HepG2 (cell line): Measurements from ENCODE around the gene GMPPA. TPM values are rescaled to one million over a fixed set of nuclear protein-coding genes. Genes with fewer than 3 reads are reported as not detected.
A peak's percentile ranks its signal among the peaks of the same experiment; 100 is the strongest.

Experiments
- ARNT2 ChIP-seq: sonication (generic); formaldehyde crosslinking; IDR thresholded peaks from 2 replicates; pipeline ENCODE4 v1.8.0; 2022; ENCODE audit warnings: mild to moderate bottlenecking, low read depth, missing genetic modification reagents, moderate library complexity
- ATAD3A ChIP-seq: sonication (generic); formaldehyde crosslinking; IDR thresholded peaks from 2 replicates; pipeline ENCODE4 v1.4.0; 2020; ENCODE audit warnings: missing genetic modification reagents
- BRD4 ChIP-seq: sonication (generic); formaldehyde crosslinking; IDR thresholded peaks from 2 replicates; pipeline ENCODE4 v1.4.0; 2020; ENCODE audit warnings: missing genetic modification reagents
- CSRNP1 ChIP-seq: sonication (generic); formaldehyde crosslinking; IDR thresholded peaks from 2 replicates; pipeline ENCODE4 v1.8.1; 2023; ENCODE audit warnings: mild to moderate bottlenecking, missing genetic modification reagents
- HNRNPLL ChIP-seq: fragments of 200-400 bp; formaldehyde crosslinking; IDR thresholded peaks from 2 replicates; pipeline ENCODE4 v1.6.1; 2017; ENCODE audit warnings: mild to moderate bottlenecking, low read depth, low read length; ENCODE audit not compliant: poor library complexity, severe bottlenecking
- KLF13 ChIP-seq: sonication (generic); formaldehyde crosslinking; IDR thresholded peaks from 2 replicates; pipeline ENCODE4 v1.4.0; 2020; ENCODE audit warnings: mild to moderate bottlenecking, missing genetic modification reagents
- MBNL3 ChIP-seq: fragments of 250-450 bp; sonication (Bioruptor Pico); conservative IDR thresholded peaks from 2 replicates; pipeline ENCODE4 v1.8.0; 2022; ENCODE audit warnings: mild to moderate bottlenecking, inconsistent platforms
- MXI1 ChIP-seq: IDR thresholded peaks from 3 replicates; pipeline ENCODE4 v1.6.1; 2012; ENCODE audit warnings: low read depth, low read length, inconsistent platforms, borderline replicate concordance
- NFIC ChIP-seq: IDR thresholded peaks from 2 replicates; pipeline ENCODE4 v1.6.1; 2012; ENCODE audit warnings: mild to moderate bottlenecking, low read length, inconsistent platforms
- NR2F6 ChIP-seq, 2 experiments: IDR thresholded peaks; 2 replicates each; pipeline ENCODE4 v1.6.1; 2016; ENCODE audit warnings: antibody characterized with exemption in 1 of 2, mild to moderate bottlenecking in 1 of 2
- REST ChIP-seq, 2 experiments: IDR thresholded peaks; 2 replicates each; pipeline ENCODE4 v1.6.1; 2011 to 2012; ENCODE audit warnings: low read length in 2 of 2, borderline replicate concordance in 1 of 2, low read depth in 1 of 2, mild to moderate bottlenecking in 1 of 2, moderate library complexity in 1 of 2
- TSC22D2 ChIP-seq: sonication (generic); formaldehyde crosslinking; IDR thresholded peaks from 2 replicates; pipeline ENCODE4 v1.5.1; 2020; ENCODE audit warnings: missing genetic modification reagents, mild to moderate bottlenecking, borderline replicate concordance
- ZBTB33 ChIP-seq: sonication (generic); formaldehyde crosslinking; IDR thresholded peaks from 2 replicates; pipeline ENCODE4 v1.4.0; 2020; ENCODE audit warnings: missing genetic modification reagents
- ZFP37 ChIP-seq: sonication (generic); formaldehyde crosslinking; IDR thresholded peaks from 2 replicates; pipeline ENCODE4 v1.4.0; 2020; ENCODE audit warnings: missing genetic modification reagents, borderline replicate concordance
- ZMYM2 ChIP-seq: sonication (generic); formaldehyde crosslinking; IDR thresholded peaks from 2 replicates; pipeline ENCODE4 v1.8.0; 2022; ENCODE audit warnings: mild to moderate bottlenecking, missing genetic modification reagents
- ZNF205 ChIP-seq: IDR thresholded peaks from 2 replicates; pipeline ENCODE4 v1.6.1; 2018; ENCODE audit warnings: missing biosample characterization, missing genetic modification reagents
- ZNF24 ChIP-seq: fragments of 450-650 bp; IDR thresholded peaks from 2 replicates; pipeline ENCODE4 v1.6.1; 2017; ENCODE audit warnings: antibody characterized with exemption, mild to moderate bottlenecking
- ZNF30 ChIP-seq: sonication (generic); formaldehyde crosslinking; IDR thresholded peaks from 2 replicates; pipeline ENCODE4 v1.5.0; 2020; ENCODE audit warnings: mild to moderate bottlenecking, missing genetic modification reagents
- ZNF326 ChIP-seq: sonication (generic); formaldehyde crosslinking; IDR thresholded peaks from 2 replicates; pipeline ENCODE4 v1.4.0; 2020; ENCODE audit warnings: missing genetic modification reagents, borderline replicate concordance
- ZNF383 ChIP-seq: sonication (generic); formaldehyde crosslinking; IDR thresholded peaks from 2 replicates; pipeline ENCODE4 v1.4.0; 2020; ENCODE audit warnings: missing genetic modification reagents, mild to moderate bottlenecking, borderline replicate concordance
- ZNF652 ChIP-seq: IDR thresholded peaks from 2 replicates; pipeline ENCODE4 v1.6.1; 2016; ENCODE audit warnings: low read depth, borderline replicate concordance
- ZNF674 ChIP-seq: sonication (generic); formaldehyde crosslinking; IDR thresholded peaks from 2 replicates; pipeline ENCODE4 v1.5.0; 2020; ENCODE audit warnings: low read depth, mild to moderate bottlenecking, missing genetic modification reagents
- ZNF703 ChIP-seq: sonication (generic); formaldehyde crosslinking; IDR thresholded peaks from 2 replicates; pipeline ENCODE4 v1.5.1; 2020; ENCODE audit warnings: missing genetic modification reagents, mild to moderate bottlenecking, moderate library complexity, borderline replicate concordance
- ZNF816 ChIP-seq: sonication (generic); formaldehyde crosslinking; IDR thresholded peaks from 2 replicates; pipeline ENCODE4 v1.8.0; 2022; ENCODE audit warnings: missing genetic modification reagents, mild to moderate bottlenecking, borderline replicate concordance
- polyA plus RNA-seq, 8 experiments: library from polyadenylated mRNA; depleted of rRNA in 3 of 8; stranded (reverse) in 7 of 8; unstranded in 1 of 8; fragments of >200 nt; fragmentation: Illumina TruSeq in 4 of 8; extraction: Trizol in 4 of 8; gene quantifications; 2 replicates each; pipeline versions ENCODE4 v1.2.1 to v1.2.3, GENCODE V29; 2011 to 2016; ENCODE audit warnings: low read depth in 4 of 8, missing spikeins in 1 of 8, mixed read lengths in 1 of 8; ENCODE audit not compliant: insufficient read depth in 1 of 8
- total RNA-seq, 5 experiments: library from RNA; depleted of rRNA; stranded (reverse); fragments of >200 nt; fragmentation: Illumina TruSeq; extraction: Trizol; gene quantifications; 2 replicates each; pipeline ENCODE4 v1.2.3, GENCODE V29; 2016; ENCODE audit warnings: low read depth in 1 of 5

The GMPPA gene
- total and polyA plus RNA-seq, 2 of the 13 experiments (the other 11 are each of a cell fraction or from before 2014, with no cell fraction given): 81.1 to 106 TPM

GRCh38 chr2:219509780-219510511 lies 11.3 kb downstream of the GMPPA start (continued):
- no peak for TF ChIP-seq REST (IDR thresholded peaks at IDR 0.05; ENCODE audit: borderline replicate concordance in 1 of 2, low read depth in 1 of 2, low read length in 2 of 2)
- peak; percentile 6 for TF ChIP-seq HNRNPLL
- no peak for TF ChIP-seq ZBTB33 (CRISPR knock-in tag)
- TF ChIP-seq ZNF703: no peak
- no peak for TF ChIP-seq ZNF383 (CRISPR knock-in tag)
- no peak for TF ChIP-seq ZNF24
- TF ChIP-seq ZNF205 (CRISPR knock-in tag): no peak
- no peak for TF ChIP-seq ZNF652 (CRISPR knock-in tag)
- no peak for TF ChIP-seq ATAD3A (CRISPR knock-in tag)
- no peak for TF ChIP-seq KLF13 (CRISPR knock-in tag)
- TF ChIP-seq ZNF816 (CRISPR knock-in tag): no peak
- no peak for TF ChIP-seq BRD4 (CRISPR knock-in tag)
- no peak for TF ChIP-seq ZFP37 (CRISPR knock-in tag)
- no peak for TF ChIP-seq MBNL3 (CRISPR knock-in tag)
- TF ChIP-seq NFIC: no peak
- TF ChIP-seq ARNT2 (CRISPR knock-in tag): no peak; the same call in 1 of the 2 replicates
- TF ChIP-seq MXI1: no peak
- TF ChIP-seq CSRNP1 (CRISPR knock-in tag): no peak
- TF ChIP-seq ZNF326 (CRISPR knock-in tag): no peak
- TF ChIP-seq ZMYM2: no peak
- TF ChIP-seq NR2F6 (IDR thresholded peaks at IDR 0.05): peak; percentile 56; the same call in 1 of the 2 replicates
- peak; percentile 66 for TF ChIP-seq NR2F6 (CRISPR knock-in tag; IDR thresholded peaks at IDR 0.05)
- no peak for TF ChIP-seq TSC22D2 (CRISPR knock-in tag)
- no peak; the same call in 1 of the 2 replicates for TF ChIP-seq ZNF30 (CRISPR knock-in tag)
- TF ChIP-seq ZNF674 (CRISPR knock-in tag): no peak
